ENCODE results near the gene TEX26. TPM values are rescaled to one million over a fixed set of nuclear protein-coding genes. Genes with fewer than 3 reads are reported as not detected.

Gene TEX26
- total and polyA plus RNA-seq, 9 of the 15 experiments (the other 6 are each of a cell fraction or from before 2014, with no cell fraction given), result not detected

DNA sequence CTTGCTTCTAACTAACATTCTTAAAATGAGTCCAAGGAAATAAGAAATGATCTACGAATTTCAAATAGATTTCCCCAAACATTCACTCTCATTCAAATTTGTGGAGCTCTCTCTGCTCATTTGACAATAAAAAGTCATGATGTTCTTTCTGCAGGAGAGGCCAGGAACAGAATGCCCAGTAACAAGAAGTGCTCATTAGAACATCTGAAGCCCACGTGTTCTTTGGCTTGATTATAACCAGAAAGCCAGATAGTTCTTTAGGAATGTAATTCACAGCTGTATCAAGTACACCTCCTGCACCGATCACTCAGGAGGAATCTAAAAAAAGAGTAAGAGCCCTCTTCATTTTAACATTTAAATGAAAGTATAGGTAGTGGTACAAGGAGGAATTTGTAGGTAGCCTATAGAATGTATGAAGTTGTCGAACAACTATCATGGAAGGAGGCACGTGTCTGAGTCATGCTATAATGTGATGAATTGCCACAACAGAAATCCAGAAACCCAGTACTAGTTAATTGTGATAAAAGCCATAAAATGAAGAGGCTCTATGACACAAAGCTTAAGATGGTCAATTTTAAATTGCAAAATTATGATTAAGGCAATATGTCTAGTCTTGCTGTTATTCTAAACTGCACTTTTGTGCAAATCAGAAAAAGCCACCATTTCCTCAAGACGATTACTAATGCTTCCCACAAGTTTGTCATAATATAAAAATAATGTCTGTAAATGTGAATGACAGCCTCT, 13.6 kb upstream of the TEX26 start (continued):
- TF ChIP-seq ZNF184 (CRISPR knock-in tag; IDR thresholded peaks at IDR 0.05), result no peak
- TF ChIP-seq KAT7 (CRISPR knock-in tag; IDR thresholded peaks at IDR 0.05; ENCODE audit: borderline replicate concordance), result no peak
- TF ChIP-seq, protein P1, sequence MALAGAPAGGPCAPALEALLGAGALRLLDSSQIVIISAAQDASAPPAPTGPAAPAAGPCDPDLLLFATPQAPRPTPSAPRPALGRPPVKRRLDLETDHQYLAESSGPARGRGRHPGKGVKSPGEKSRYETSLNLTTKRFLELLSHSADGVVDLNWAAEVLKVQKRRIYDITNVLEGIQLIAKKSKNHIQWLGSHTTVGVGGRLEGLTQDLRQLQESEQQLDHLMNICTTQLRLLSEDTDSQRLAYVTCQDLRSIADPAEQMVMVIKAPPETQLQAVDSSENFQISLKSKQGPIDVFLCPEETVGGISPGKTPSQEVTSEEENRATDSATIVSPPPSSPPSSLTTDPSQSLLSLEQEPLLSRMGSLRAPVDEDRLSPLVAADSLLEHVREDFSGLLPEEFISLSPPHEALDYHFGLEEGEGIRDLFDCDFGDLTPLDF (CRISPR knock-in tag; IDR thresholded peaks at IDR 0.05), result no peak
- TF ChIP-seq, protein P2, sequence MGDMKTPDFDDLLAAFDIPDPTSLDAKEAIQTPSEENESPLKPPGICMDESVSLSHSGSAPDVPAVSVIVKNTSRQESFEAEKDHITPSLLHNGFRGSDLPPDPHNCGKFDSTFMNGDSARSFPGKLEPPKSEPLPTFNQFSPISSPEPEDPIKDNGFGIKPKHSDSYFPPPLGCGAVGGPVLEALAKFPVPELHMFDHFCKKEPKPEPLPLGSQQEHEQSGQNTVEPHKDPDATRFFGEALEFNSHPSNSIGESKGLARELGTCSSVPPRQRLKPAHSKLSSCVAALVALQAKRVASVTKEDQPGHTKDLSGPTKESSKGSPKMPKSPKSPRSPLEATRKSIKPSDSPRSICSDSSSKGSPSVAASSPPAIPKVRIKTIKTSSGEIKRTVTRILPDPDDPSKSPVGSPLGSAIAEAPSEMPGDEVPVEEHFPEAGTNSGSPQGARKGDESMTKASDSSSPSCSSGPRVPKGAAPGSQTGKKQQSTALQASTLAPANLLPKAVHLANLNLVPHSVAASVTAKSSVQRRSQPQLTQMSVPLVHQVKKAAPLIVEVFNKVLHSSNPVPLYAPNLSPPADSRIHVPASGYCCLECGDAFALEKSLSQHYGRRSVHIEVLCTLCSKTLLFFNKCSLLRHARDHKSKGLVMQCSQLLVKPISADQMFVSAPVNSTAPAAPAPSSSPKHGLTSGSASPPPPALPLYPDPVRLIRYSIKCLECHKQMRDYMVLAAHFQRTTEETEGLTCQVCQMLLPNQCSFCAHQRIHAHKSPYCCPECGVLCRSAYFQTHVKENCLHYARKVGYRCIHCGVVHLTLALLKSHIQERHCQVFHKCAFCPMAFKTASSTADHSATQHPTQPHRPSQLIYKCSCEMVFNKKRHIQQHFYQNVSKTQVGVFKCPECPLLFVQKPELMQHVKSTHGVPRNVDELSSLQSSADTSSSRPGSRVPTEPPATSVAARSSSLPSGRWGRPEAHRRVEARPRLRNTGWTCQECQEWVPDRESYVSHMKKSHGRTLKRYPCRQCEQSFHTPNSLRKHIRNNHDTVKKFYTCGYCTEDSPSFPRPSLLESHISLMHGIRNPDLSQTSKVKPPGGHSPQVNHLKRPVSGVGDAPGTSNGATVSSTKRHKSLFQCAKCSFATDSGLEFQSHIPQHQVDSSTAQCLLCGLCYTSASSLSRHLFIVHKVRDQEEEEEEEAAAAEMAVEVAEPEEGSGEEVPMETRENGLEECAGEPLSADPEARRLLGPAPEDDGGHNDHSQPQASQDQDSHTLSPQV (IDR thresholded peaks at IDR 0.05), result no peak
- TF ChIP-seq, protein P3, sequence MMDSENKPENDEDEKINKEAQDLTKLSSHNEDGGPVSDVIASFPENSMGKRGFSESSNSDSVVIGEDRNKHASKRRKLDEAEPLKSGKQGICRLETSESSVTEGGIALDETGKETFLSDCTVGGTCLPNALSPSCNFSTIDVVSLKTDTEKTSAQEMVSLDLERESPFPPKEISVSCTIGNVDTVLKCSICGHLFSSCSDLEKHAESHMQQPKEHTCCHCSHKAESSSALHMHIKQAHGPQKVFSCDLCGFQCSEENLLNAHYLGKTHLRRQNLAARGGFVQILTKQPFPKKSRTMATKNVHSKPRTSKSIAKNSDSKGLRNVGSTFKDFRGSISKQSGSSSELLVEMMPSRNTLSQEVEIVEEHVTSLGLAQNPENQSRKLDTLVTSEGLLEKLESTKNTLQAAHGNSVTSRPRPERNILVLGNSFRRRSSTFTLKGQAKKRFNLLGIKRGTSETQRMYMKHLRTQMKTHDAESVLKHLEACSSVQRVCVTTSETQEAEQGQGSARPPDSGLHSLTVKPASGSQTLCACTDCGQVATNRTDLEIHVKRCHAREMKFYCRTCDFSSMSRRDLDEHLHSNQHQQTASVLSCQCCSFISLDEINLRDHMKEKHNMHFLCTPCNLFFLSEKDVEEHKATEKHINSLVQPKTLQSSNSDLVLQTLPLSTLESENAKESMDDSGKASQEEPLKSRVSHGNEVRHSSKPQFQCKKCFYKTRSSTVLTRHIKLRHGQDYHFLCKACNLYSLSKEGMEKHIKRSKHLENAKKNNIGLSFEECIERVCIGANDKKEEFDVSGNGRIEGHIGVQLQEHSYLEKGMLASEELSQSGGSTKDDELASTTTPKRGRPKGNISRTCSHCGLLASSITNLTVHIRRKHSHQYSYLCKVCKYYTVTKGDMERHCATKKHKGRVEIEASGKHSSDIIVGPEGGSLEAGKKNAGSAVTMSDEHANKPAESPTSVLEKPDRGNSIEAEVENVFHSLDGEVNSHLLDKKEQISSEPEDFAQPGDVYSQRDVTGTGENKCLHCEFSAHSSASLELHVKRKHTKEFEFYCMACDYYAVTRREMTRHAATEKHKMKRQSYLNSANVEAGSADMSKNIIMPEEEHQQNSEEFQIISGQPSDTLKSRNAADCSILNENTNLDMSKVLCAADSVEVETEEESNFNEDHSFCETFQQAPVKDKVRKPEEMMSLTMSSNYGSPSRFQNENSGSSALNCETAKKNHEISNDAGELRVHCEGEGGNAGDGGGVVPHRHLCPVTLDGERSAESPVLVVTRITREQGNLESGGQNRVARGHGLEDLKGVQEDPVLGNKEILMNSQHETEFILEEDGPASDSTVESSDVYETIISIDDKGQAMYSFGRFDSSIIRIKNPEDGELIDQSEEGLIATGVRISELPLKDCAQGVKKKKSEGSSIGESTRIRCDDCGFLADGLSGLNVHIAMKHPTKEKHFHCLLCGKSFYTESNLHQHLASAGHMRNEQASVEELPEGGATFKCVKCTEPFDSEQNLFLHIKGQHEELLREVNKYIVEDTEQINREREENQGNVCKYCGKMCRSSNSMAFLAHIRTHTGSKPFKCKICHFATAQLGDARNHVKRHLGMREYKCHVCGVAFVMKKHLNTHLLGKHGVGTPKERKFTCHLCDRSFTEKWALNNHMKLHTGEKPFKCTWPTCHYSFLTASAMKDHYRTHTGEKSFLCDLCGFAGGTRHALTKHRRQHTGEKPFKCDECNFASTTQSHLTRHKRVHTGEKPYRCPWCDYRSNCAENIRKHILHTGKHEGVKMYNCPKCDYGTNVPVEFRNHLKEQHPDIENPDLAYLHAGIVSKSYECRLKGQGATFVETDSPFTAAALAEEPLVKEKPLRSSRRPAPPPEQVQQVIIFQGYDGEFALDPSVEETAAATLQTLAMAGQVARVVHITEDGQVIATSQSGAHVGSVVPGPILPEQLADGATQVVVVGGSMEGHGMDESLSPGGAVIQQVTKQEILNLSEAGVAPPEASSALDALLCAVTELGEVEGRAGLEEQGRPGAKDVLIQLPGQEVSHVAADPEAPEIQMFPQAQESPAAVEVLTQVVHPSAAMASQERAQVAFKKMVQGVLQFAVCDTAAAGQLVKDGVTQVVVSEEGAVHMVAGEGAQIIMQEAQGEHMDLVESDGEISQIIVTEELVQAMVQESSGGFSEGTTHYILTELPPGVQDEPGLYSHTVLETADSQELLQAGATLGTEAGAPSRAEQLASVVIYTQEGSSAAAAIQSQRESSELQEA (IDR thresholded peaks at IDR 0.05; ENCODE audit: low read depth), result no peak
- TF ChIP-seq RHOXF2B (CRISPR knock-in tag; conservative IDR thresholded peaks at IDR 0.05), result no peak

Data from K562 (cell line).